K562 (cell line): ENCODE measurements around the gene WDCP. TPM values are rescaled to one million over a fixed set of nuclear protein-coding genes. Genes with fewer than 3 reads are reported as not detected.

Experiments used
- ATF1 ChIP-seq, 2 experiments: fragments of 450-650 bp in 1 of 2; IDR thresholded peaks; 2 replicates each; pipeline ENCODE4 v1.6.1; 2016; ENCODE audit warnings: missing compliant biosample characterization in 1 of 2, missing genetic modification characterization in 1 of 2
- GABPB1 ChIP-seq: sonication (generic); formaldehyde crosslinking; IDR thresholded peaks from 2 replicates; pipeline ENCODE4 v1.8.0; 2022; ENCODE audit warnings: mild to moderate bottlenecking, missing genetic modification reagents
- HDAC1 ChIP-seq, 2 experiments: fragments of 450-650 bp; IDR thresholded peaks; 2 replicates each; pipeline ENCODE4 v1.6.1; 2016 to 2017; ENCODE audit warnings: inconsistent platforms in 1 of 2, mild to moderate bottlenecking in 1 of 2, moderate library complexity in 1 of 2
- HMGN3 ChIP-seq: IDR thresholded peaks from 2 replicates; pipeline ENCODE4 v1.6.1; 2011; ENCODE audit warnings: borderline replicate concordance, low read depth, mild to moderate bottlenecking, mixed read lengths, low read length; ENCODE audit not compliant: insufficient read length; ENCODE audit errors: extremely low read depth
- L3MBTL2 ChIP-seq: fragments of 450-650 bp; IDR thresholded peaks from 2 replicates; pipeline ENCODE4 v1.6.1; 2016; ENCODE audit warnings: mild to moderate bottlenecking, moderate library complexity
- LARP7 ChIP-seq: fragments of 450-650 bp; IDR thresholded peaks from 2 replicates; pipeline ENCODE4 v1.6.1; 2016
- MAZ ChIP-seq, 2 experiments: fragments of 450-650 bp in 1 of 2; sonication (generic) in 1 of 2; formaldehyde crosslinking; IDR thresholded peaks in 1 of 2; conservative IDR thresholded peaks in 1 of 2; 2 replicates each; pipeline versions ENCODE4 v1.4.0 to v1.5.0; 2020; ENCODE audit warnings: mild to moderate bottlenecking in 1 of 2, missing genetic modification reagents in 1 of 2
- MYC ChIP-seq, 2 experiments: fragments of 250-450 bp in 1 of 2; sonication (Bioruptor Pico) in 1 of 2; IDR thresholded peaks; 2 replicates each; pipeline versions ENCODE4 v1.5.1 to v1.6.1; 2012 to 2021; ENCODE audit warnings: low read depth in 2 of 2, borderline replicate concordance in 1 of 2, improper control_type of control experiment in 1 of 2, low read length in 1 of 2, mild to moderate bottlenecking in 1 of 2, moderate library complexity in 1 of 2
- POLR2G ChIP-seq: fragments of 200-400 bp; formaldehyde crosslinking; IDR thresholded peaks from 2 replicates; pipeline ENCODE4 v1.6.1; 2017; ENCODE audit warnings: low read depth, mild to moderate bottlenecking, antibody characterized with exemption, low read length, moderate library complexity
- PTRF ChIP-seq: fragments of 450-650 bp; IDR thresholded peaks from 2 replicates; pipeline ENCODE4 v1.6.1; 2016; ENCODE audit warnings: mild to moderate bottlenecking, missing genetic modification characterization, missing compliant biosample characterization
- STAT5B ChIP-seq: fragments of 250-450 bp; sonication (Bioruptor Pico); IDR thresholded peaks from 2 replicates; pipeline ENCODE4 v1.8.0; 2021; ENCODE audit warnings: mild to moderate bottlenecking, inconsistent platforms
- SUPT5H ChIP-seq: fragments of 450-650 bp; IDR thresholded peaks from 2 replicates; pipeline ENCODE4 v1.6.1; 2016
- ZFP1 ChIP-seq: fragments of 450-650 bp; formaldehyde crosslinking; IDR thresholded peaks from 2 replicates; pipeline ENCODE4 v1.4.0; 2020; ENCODE audit warnings: mild to moderate bottlenecking, mixed read lengths
- ZFX ChIP-seq: sonication (generic); formaldehyde crosslinking; IDR thresholded peaks from 2 replicates; pipeline ENCODE4 v1.8.0; 2022; ENCODE audit warnings: mild to moderate bottlenecking, missing genetic modification reagents, moderate library complexity
- ZNF121 ChIP-seq: sonication (generic); formaldehyde crosslinking; conservative IDR thresholded peaks from 2 replicates; pipeline ENCODE4 v1.8.0; 2022; ENCODE audit warnings: missing genetic modification reagents
- polyA plus RNA-seq, 8 experiments: library from polyadenylated mRNA; depleted of rRNA in 4 of 8; stranded (reverse) in 5 of 8; unstranded in 3 of 8; fragments of >200 nt; fragmentation: Nextera tagmentation in 2 of 8; fragmentation: Illumina TruSeq in 1 of 8; extraction: Ambion mirVana in 2 of 8; extraction: Trizol in 1 of 8; gene quantifications; 2 replicates each; pipeline versions ENCODE4 v1.2.1 to v1.2.3, GENCODE V29; 2011 to 2014; ENCODE audit warnings: inconsistent platforms in 1 of 8, missing spikeins in 1 of 8
- total RNA-seq, 7 experiments: library from RNA; depleted of rRNA in 6 of 7; stranded (reverse); fragments of >200 nt in 6 of 7; fragmentation: Illumina TruSeq in 2 of 7; extraction: Trizol in 2 of 7; gene quantifications; 2 replicates each; pipeline versions ENCODE4 v1.2.1 to v1.2.3, GENCODE V29; 2011 to 2021; ENCODE audit warnings: low replicate concordance in 1 of 7
- TF ChIP-seq, protein P1 (sequence below), 2 experiments: IDR thresholded peaks; 2 replicates each; pipeline ENCODE4 v1.6.1; 2011; ENCODE audit warnings: borderline replicate concordance in 1 of 2, control low read depth in 1 of 2, low read depth in 1 of 2, low read length in 1 of 2, mild to moderate bottlenecking in 1 of 2, mixed read lengths in 1 of 2, moderate library complexity in 1 of 2; ENCODE audit not compliant: insufficient read depth in 1 of 2, insufficient read length in 1 of 2, poor library complexity in 1 of 2, severe bottlenecking in 1 of 2; ENCODE audit errors: extremely low read depth in 1 of 2
- TF ChIP-seq, protein P2 (sequence below): fragments of 450-650 bp; IDR thresholded peaks from 2 replicates; pipeline ENCODE4 v1.6.1; 2016; ENCODE audit warnings: borderline replicate concordance
- TF ChIP-seq, protein P3 (sequence below), 3 experiments: fragments of 200-800 bp in 1 of 3; sonication (Bioruptor generic) in 1 of 3; sonication (generic) in 1 of 3; formaldehyde crosslinking in 1 of 3; IDR thresholded peaks; 2 replicates each; pipeline versions ENCODE4 v1.6.1 to v1.8.0; 2016 to 2022; ENCODE audit warnings: mild to moderate bottlenecking in 2 of 3, missing compliant biosample characterization in 2 of 3, missing genetic modification characterization in 2 of 3, missing genetic modification reagents in 1 of 3

The WDCP gene
- total and polyA plus RNA-seq, 9 of the 15 experiments (the other 6 are each of a cell fraction or from before 2014, with no cell fraction given) = 10.1 to 41.4 (median 21.8) TPM

DNA sequence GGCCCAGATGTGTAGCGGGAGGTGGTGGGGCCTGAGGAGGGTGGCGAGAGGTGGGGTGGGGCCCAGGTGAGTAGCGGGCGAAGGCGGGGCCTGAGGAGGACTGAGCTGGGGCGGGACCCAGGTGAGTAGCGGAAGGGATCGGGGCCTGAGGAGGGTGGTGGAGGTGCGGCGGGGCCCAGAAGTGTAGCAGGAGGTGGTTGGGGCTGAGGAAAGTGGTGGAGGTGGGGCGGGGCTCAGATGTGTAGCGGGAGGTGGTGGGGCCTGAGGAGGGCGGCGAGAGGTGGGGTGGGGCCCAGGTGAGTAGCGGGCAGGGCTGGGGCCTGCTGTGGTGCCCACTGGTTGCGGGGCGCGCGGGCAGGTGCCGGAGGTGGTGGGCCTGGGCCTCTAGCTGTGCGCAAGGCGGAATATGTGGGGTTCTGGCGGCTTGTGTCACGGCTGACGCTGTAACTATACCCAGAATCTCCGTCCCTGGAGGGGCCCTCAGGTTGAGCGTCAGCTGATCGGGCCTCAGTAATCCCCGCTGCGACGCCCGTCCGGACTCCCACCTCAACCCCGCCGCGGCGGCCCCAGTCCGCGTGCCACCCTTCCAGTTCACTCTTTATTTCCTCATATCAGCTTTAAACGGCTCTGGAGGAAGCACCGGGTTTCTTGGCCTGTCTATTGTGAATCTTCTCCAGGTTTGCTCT, 29.8 kb upstream of the WDCP start (continued):
- TF ChIP-seq HMGN3 (peak; percentile 32), L3MBTL2 (peak; percentile 56), SUPT5H (peak; percentile 36), MYC (IDR thresholded peaks at IDR 0.05; ENCODE audit: low read depth, low read length) (no peak), MYC (CRISPR knock-in tag; IDR thresholded peaks at IDR 0.05; ENCODE audit: borderline replicate concordance, low read depth) (0 out of 2 replicates have a peak, but pooled peaks have one; percentile 45), LARP7 (0 out of 2 replicates have a peak, but pooled peaks have one; percentile 62), STAT5B (CRISPR knock-in tag) (no peak), ZFX (CRISPR knock-in tag) (peak; percentile 80), POLR2G (0 out of 2 replicates have a peak, but pooled peaks have one; percentile 7), GABPB1 (CRISPR knock-in tag) (no peak), ZNF121 (CRISPR knock-in tag) (no peak), HDAC1 (IDR thresholded peaks at IDR 0.05) (peak in 1 of 2 experiments; percentile 70; a peak in 2 of 4 replicates), PTRF (tag) (no peak), MAZ (CRISPR knock-in tag; conservative IDR thresholded peaks at IDR 0.05 in 1 of 2, IDR thresholded peaks at IDR 0.05 in 1 of 2) (peak in 1 of 2 experiments; percentile 22; a peak in 3 of 4 replicates), ZFP1 (CRISPR knock-in tag) (no peak), ATF1 (CRISPR knock-in tag; IDR thresholded peaks at IDR 0.05) (no peak), ATF1 (tag; IDR thresholded peaks at IDR 0.05) (0 out of 2 replicates have a peak, but pooled peaks have one; percentile 13)
- TF ChIP-seq, protein P1, sequence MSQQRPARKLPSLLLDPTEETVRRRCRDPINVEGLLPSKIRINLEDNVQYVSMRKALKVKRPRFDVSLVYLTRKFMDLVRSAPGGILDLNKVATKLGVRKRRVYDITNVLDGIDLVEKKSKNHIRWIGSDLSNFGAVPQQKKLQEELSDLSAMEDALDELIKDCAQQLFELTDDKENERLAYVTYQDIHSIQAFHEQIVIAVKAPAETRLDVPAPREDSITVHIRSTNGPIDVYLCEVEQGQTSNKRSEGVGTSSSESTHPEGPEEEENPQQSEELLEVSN (IDR thresholded peaks at IDR 0.05; ENCODE audit: borderline replicate concordance in 1 of 2, extremely low read depth in 1 of 2, insufficient read depth in 1 of 2, insufficient read length in 1 of 2, low read depth in 1 of 2, low read length in 1 of 2, poor library complexity in 1 of 2, severe bottlenecking in 1 of 2) = peak in 1 of 2 experiments; percentile 50
- TF ChIP-seq, protein P2, sequence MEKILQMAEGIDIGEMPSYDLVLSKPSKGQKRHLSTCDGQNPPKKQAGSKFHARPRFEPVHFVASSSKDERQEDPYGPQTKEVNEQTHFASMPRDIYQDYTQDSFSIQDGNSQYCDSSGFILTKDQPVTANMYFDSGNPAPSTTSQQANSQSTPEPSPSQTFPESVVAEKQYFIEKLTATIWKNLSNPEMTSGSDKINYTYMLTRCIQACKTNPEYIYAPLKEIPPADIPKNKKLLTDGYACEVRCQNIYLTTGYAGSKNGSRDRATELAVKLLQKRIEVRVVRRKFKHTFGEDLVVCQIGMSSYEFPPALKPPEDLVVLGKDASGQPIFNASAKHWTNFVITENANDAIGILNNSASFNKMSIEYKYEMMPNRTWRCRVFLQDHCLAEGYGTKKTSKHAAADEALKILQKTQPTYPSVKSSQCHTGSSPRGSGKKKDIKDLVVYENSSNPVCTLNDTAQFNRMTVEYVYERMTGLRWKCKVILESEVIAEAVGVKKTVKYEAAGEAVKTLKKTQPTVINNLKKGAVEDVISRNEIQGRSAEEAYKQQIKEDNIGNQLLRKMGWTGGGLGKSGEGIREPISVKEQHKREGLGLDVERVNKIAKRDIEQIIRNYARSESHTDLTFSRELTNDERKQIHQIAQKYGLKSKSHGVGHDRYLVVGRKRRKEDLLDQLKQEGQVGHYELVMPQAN = peak; percentile 56; the same call in 1 of the 2 replicates
- TF ChIP-seq, protein P3, sequence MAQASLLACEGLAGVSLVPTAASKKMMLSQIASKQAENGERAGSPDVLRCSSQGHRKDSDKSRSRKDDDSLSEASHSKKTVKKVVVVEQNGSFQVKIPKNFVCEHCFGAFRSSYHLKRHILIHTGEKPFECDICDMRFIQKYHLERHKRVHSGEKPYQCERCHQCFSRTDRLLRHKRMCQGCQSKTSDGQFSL (CRISPR knock-in tag; IDR thresholded peaks at IDR 0.05) = 0 out of 2 replicates have a peak, but pooled peaks have one; percentile 12
- TF ChIP-seq, protein P3 (tag; IDR thresholded peaks at IDR 0.05) = no peak
- TF ChIP-seq, all 486 proteins: peak for 25
